Measurements from ENCODE around the gene NTN3.

The NTN3 gene

GRCh38 chr16:2458887-2459646 lies 12.0 kb upstream of the NTN3 start:
- Histone ChIP-seq H3K9ac (ENCODE audit: low read depth, low read length) (peak overlapping the region; percentile 60), H3K27me3 (ENCODE audit: insufficient read depth, low read length) (no peaks in the 10 kb centered on the region), H3K9me3 (ENCODE audit: insufficient read depth, low read depth, low read length) (no peaks in the 10 kb centered on the region), H3K4me1 (ENCODE audit: insufficient read depth, low read length) (0 out of 2 replicates have a peak, but pooled peaks cover 2% of the 10 kb centered on the region), H3K4me3 (ENCODE audit: low read length) (peak overlapping the region; percentile 57), H3K36me3 (ENCODE audit: insufficient read depth, low read length) (peaks cover 59% of the 10 kb centered on the region), H3K27ac (ENCODE audit: low read depth, low read length) (peak overlapping the region; percentile 48; the same call in 1 of the 2 replicates)
- WGBS = 24% methylated on average over 18 of the region's 18 CpGs

DNA sequence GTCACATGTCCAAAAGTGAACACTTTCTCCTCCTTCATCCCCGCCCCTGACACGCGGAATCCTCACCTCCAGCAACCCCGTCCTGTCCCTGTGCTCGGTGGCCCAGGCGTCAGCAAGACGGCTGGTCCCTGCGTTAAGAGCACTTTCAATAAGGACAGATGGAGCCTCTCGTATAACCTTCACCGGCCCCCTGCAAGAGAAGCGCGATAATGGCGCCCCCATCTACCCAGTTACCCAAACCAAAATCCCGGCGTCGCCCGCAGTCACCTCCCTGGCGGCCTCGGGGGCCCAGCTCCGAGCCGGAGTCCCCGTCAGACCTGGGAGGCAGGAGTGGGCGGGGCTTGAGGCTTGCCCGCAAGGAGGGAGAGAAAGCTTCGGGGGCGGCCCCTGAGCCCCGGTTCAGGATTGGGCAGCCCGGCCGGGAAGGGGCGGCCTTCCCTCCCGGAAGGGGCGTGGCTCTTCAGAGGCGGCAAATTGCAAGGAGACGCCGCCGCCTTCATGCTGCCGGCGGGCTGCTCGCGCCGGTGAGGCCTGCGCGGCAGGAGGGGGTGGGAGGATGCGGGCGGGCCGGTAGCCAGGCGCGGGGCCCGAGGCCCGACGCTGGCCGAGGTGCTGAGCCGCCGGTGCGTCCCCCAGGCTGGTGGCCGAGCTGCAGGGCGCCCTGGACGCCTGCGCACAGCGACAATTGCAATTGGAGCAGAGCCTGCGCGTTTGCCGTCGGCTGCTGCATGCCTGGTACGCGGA lies 11.3 kb upstream of the NTN3 start, which contains the start of gene TEDC2:
TEDC2 (plus strand) TSS at position 463 of the 744 bp plus-strand sequence; CDS start at position 499, 36 bp downstream.
- Histone ChIP-seq H3K9ac (ENCODE audit: low read depth, low read length) (peak within 1 kb of the TSS; percentile 72), H3K27me3 (ENCODE audit: insufficient read depth, low read length) (no peaks in the 10 kb centered on the region), H3K9me3 (ENCODE audit: insufficient read depth, low read depth, low read length) (no peaks in the 10 kb centered on the region), H3K27ac (ENCODE audit: low read depth, low read length) (peak within 1 kb of the TSS; percentile 80), H3K36me3 (ENCODE audit: insufficient read depth, low read length) (peaks cover 54% of the 10 kb centered on the region), H3K4me1 (ENCODE audit: insufficient read depth, low read length) (0 out of 2 replicates have a peak, but pooled peaks cover 2% of the 10 kb centered on the region), H3K4me3 (ENCODE audit: low read length) (peak within 1 kb of the TSS; percentile 57)
- WGBS = under 1% methylated on average over 66 of the region's 66 CpGs

DNA sequence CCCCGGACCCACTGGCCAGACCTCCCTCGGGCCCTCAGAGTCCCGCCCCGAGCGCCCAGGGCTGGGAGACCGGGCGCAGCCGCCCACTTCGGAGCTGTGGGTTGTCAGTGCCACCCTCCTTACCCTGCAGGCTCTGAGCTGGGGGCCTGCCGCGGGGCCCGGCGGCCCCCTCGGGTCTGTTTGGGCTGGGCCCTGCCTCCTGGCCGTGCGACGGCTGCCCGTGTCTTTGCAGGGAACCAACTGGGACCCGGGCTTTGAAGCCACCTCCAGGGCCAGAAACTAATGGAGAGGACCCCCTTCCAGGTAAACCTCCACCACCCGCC lies 10.7 kb upstream of the NTN3 start:
- peak overlapping the region; percentile 57 for H3K4me3 ChIP-seq (ENCODE audit: low read length)
- H3K9ac ChIP-seq (ENCODE audit: low read depth, low read length) = peak overlapping the region; percentile 72
- no peaks in the 10 kb centered on the region for H3K27me3 ChIP-seq (ENCODE audit: insufficient read depth, low read length)
- 5% methylated on average over 20 of the region's 20 CpGs for WGBS
- H3K4me1 ChIP-seq (ENCODE audit: insufficient read depth, low read length) = 0 out of 2 replicates have a peak, but pooled peaks cover 2% of the 10 kb centered on the region
- H3K36me3 ChIP-seq (ENCODE audit: insufficient read depth, low read length) = peaks cover 50% of the 10 kb centered on the region
- peak overlapping the region; percentile 80 for H3K27ac ChIP-seq (ENCODE audit: low read depth, low read length)
- no peaks in the 10 kb centered on the region for H3K9me3 ChIP-seq (ENCODE audit: insufficient read depth, low read depth, low read length)

- 0 out of 2 replicates have a peak, but pooled peaks cover 2% of the 10 kb centered on the region for H3K4me1 ChIP-seq (ENCODE audit: insufficient read depth, low read length)
- peaks cover 44% of the 10 kb centered on the region for H3K36me3 ChIP-seq (ENCODE audit: insufficient read depth, low read length)
- WGBS = 93% methylated on average over 13 of the region's 13 CpGs
- H3K27ac ChIP-seq (ENCODE audit: low read depth, low read length) = no peak overlapping the region
- no peaks in the 10 kb centered on the region for H3K9me3 ChIP-seq (ENCODE audit: insufficient read depth, low read depth, low read length)
- H3K27me3 ChIP-seq (ENCODE audit: insufficient read depth, low read length) = no peaks in the 10 kb centered on the region
- peak overlapping the region; percentile 72; the same call in 1 of the 2 replicates for H3K9ac ChIP-seq (ENCODE audit: low read depth, low read length)
- H3K4me3 ChIP-seq (ENCODE audit: low read length) = peak overlapping the region; percentile 57
Measured at GRCh38 chr16:2460916-2461315, 10.2 kb upstream of the NTN3 start.

- no peak overlapping the region for H3K9ac ChIP-seq (ENCODE audit: low read depth, low read length)
- H3K27me3 ChIP-seq (ENCODE audit: insufficient read depth, low read length) = no peaks in the 10 kb centered on the region
- H3K27ac ChIP-seq (ENCODE audit: low read depth, low read length) = no peak overlapping the region
- 93% methylated on average over 23 of the region's 23 CpGs for WGBS
- peaks cover 31% of the 10 kb centered on the region for H3K36me3 ChIP-seq (ENCODE audit: insufficient read depth, low read length)
- H3K4me1 ChIP-seq (ENCODE audit: insufficient read depth, low read length) = 0 out of 2 replicates have a peak, but pooled peaks cover 2% of the 10 kb centered on the region
- H3K9me3 ChIP-seq (ENCODE audit: insufficient read depth, low read depth, low read length) = no peaks in the 10 kb centered on the region
- H3K4me3 ChIP-seq (ENCODE audit: low read length) = no peak overlapping the region
Measured at GRCh38 chr16:2462031-2462866, 8.8 kb upstream of the NTN3 start.

DNA sequence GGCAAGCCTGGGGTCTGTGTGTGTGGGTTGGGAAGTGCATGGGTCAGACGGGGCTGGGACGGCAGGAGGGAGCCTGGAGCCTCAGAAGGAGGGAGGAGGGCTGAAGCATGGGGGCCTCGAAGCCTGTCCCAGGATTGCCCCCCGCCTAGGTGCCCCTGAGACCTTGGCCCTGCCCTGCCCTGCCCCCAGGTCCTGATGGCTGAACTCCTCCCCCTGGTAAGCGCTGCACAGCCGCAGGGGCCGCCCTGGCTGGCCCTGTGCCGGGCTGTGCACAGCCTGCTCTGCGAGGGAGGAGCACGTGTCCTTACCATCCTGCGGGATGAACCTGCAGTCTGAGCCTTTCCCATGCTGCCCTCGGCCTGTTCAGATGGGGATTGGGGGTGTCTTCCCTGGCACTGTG lies 6.8 kb upstream of the NTN3 start:
- 93% methylated on average over 12 of the region's 12 CpGs for WGBS
- Histone ChIP-seq H3K27ac (ENCODE audit: low read depth, low read length) (no peak overlapping the region), H3K4me3 (ENCODE audit: low read length) (no peak overlapping the region), H3K9ac (ENCODE audit: low read depth, low read length) (no peak overlapping the region), H3K27me3 (ENCODE audit: insufficient read depth, low read length) (peaks cover 14% of the 10 kb centered on the region), H3K9me3 (ENCODE audit: insufficient read depth, low read depth, low read length) (no peaks in the 10 kb centered on the region), H3K4me1 (ENCODE audit: insufficient read depth, low read length) (peaks cover 8% of the 10 kb centered on the region), H3K36me3 (ENCODE audit: insufficient read depth, low read length) (peaks cover 22% of the 10 kb centered on the region)

DNA sequence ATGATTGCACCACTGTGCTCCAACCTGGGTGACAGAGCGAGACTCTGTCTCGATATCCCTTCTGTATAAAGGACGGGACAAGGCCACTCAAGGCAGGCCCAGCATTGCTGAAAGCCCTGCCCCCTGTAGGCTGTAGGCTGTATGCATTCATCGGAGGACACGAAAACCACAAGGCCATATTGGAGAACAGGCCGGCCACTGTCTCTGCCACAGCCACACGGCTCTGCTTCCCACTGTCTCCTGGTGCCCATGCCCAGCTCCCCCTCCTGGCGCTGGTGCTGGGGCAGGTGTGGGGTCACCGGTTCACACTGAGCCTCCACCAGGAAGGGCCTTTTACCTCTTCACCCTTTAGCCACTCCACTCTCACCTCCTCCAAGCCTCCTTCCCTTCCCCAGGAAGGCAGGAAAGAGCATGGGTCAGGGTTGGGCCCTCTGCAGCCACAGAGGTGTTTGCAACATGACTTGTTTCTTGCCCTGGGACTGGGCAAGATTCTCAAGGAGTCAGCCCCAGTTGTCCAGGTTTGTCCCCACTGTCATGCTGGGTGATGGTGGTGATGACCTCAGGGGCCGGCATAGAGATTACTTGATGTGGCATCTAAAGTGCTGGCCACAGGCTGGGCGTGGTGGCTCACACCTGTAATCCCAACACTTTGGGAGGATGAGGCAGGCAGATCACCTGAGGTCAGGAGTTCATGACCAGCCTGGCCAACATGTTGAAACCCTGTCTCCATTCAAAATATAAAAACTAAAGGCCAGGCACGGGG lies 5.3 kb upstream of the NTN3 start:
- Histone ChIP-seq H3K27me3 (ENCODE audit: insufficient read depth, low read length) (peaks cover 29% of the 10 kb centered on the region), H3K9me3 (ENCODE audit: insufficient read depth, low read depth, low read length) (no peaks in the 10 kb centered on the region), H3K27ac (ENCODE audit: low read depth, low read length) (no peak overlapping the region), H3K4me1 (ENCODE audit: insufficient read depth, low read length) (peaks cover 12% of the 10 kb centered on the region), H3K9ac (ENCODE audit: low read depth, low read length) (no peak overlapping the region; the same call in 1 of the 2 replicates), H3K4me3 (ENCODE audit: low read length) (no peak overlapping the region), H3K36me3 (ENCODE audit: insufficient read depth, low read length) (peaks cover 22% of the 10 kb centered on the region)
- 84% methylated on average over 12 of the region's 12 CpGs for WGBS

GRCh38 chr16:2466667-2467527 lies 4.2 kb upstream of the NTN3 start:
- WGBS = 87% methylated on average over 29 of the region's 29 CpGs
- Histone ChIP-seq H3K27ac (ENCODE audit: low read depth, low read length) (no peak overlapping the region; the same call in 1 of the 2 replicates), H3K9me3 (ENCODE audit: insufficient read depth, low read depth, low read length) (no peaks in the 10 kb centered on the region), H3K9ac (ENCODE audit: low read depth, low read length) (0 out of 2 replicates have a peak overlapping the region, but pooled peaks have one; percentile 31), H3K4me1 (ENCODE audit: insufficient read depth, low read length) (peaks cover 12% of the 10 kb centered on the region), H3K4me3 (ENCODE audit: low read length) (peak overlapping the region; percentile 50; the same call in 1 of the 2 replicates), H3K36me3 (ENCODE audit: insufficient read depth, low read length) (peaks cover 12% of the 10 kb centered on the region), H3K27me3 (ENCODE audit: insufficient read depth, low read length) (peaks cover 37% of the 10 kb centered on the region)

GRCh38 chr16:2467528-2468232 lies 3.4 kb upstream of the NTN3 start:
- WGBS = 2% methylated on average over 80 of the region's 80 CpGs
- peaks cover 12% of the 10 kb centered on the region for H3K4me1 ChIP-seq (ENCODE audit: insufficient read depth, low read length)
- H3K27me3 ChIP-seq (ENCODE audit: insufficient read depth, low read length) = peaks cover 45% of the 10 kb centered on the region
- H3K27ac ChIP-seq (ENCODE audit: low read depth, low read length) = peak overlapping the region; percentile 25; the same call in 1 of the 2 replicates
- peaks cover 5% of the 10 kb centered on the region for H3K36me3 ChIP-seq (ENCODE audit: insufficient read depth, low read length)
- H3K4me3 ChIP-seq (ENCODE audit: low read length) = peak overlapping the region; percentile 50
- H3K9me3 ChIP-seq (ENCODE audit: insufficient read depth, low read depth, low read length) = no peaks in the 10 kb centered on the region
- H3K9ac ChIP-seq (ENCODE audit: low read depth, low read length) = peak overlapping the region; percentile 75
